ENCODE results near the gene UBA1.
"Not testable (repeated sequence)": the region's sequence is repeated elsewhere in the genome, so short reads cannot be mapped to it uniquely, and the experiment has no call there.

The UBA1 gene

GRCh38 chrX:47247999-47248320 is 54.3 kb downstream of the UBA1 start:
- no peak for ATAC-seq (replicated peaks; ENCODE audit: extremely low read depth, poor library complexity, severe bottlenecking)

DNA sequence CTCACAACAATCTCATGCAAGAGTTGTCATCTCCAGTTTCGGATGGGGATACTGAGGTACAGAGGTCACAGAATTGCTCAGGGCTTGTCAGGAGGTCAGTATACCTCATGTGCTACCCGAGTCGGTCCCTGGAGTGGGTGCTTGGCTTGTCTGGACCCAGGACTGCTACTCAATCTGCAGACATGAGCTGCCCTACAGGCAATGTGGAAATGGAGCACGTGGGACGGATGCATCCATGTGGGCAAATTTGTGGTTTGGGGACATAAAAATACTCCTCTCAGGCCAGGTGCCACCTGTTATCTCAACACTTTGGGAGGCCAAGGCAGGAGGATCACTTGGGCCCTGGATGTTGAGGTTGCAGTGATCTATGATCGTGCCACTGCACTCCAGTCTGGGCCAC is 54.9 kb downstream of the UBA1 start:
- ATAC-seq (replicated peaks; ENCODE audit: extremely low read depth, poor library complexity, severe bottlenecking) (no peak), DNase-seq (ENCODE audit: low spot score in 2 of 2) (no peak)
- Mint-ChIP-seq H3K27me3 (no peaks in the 10 kb centered on the region), H3K36me3 (ENCODE audit: insufficient read depth) (peaks cover 24% of the 10 kb centered on the region), H3K4me3 (no peak overlapping the region), H3K4me1 (no peaks in the 10 kb centered on the region), H3K27ac (ENCODE audit: low read depth) (no peak overlapping the region), H3K9me3 (no peaks in the 10 kb centered on the region)

More at GRCh38 chrX:47247999-47248320, 54.3 kb downstream of the UBA1 start:
- Mint-ChIP-seq H3K9me3 (no peaks in the 10 kb centered on the region), H3K4me1 (no peaks in the 10 kb centered on the region), H3K36me3 (ENCODE audit: insufficient read depth) (peaks cover 24% of the 10 kb centered on the region), H3K4me3 (no peak overlapping the region), H3K27ac (ENCODE audit: low read depth) (no peak overlapping the region), H3K27me3 (no peaks in the 10 kb centered on the region)
- no peak for DNase-seq (ENCODE audit: low spot score in 2 of 2)

DNA sequence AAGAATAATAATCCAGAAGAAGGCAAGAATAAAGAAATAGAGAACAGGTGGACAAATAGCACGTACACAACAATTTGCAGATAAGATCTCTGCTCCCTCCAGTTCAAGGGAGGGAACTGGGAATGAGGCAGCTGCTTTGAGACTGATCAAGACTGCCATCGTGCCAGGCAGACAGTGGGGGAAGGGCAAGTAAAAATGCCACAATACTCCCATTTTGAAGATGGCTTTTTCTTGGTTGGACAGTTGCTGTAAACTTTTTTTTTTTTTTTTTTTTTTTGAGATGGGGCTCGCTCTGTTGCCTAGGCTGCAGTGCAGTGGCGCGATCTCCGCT is 56.4 kb downstream of the UBA1 start:
- Mint-ChIP-seq H3K27ac (ENCODE audit: low read depth) (no peak overlapping the region), H3K9me3 (no peaks in the 10 kb centered on the region)

DNA sequence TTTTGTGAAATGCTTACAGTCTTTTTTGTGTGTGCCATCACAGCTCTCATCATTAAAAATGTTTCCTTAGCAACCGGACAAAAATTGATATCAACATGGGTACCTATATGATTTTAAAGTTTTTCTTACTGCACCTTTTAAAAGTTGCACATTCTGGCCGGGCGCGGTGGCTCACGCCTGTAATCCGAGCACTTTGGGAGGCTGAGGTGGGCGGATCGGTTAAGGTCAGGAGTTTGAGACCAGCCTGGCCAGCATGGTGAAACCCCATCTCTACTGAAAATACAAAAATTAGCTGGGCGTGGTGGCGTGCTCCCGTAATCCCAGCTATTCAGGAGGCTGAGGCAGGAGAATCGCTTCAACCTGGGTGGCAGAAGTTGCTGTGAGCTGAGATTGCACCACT is 64.0 kb downstream of the UBA1 start:
- ATAC-seq (replicated peaks; ENCODE audit: extremely low read depth, poor library complexity, severe bottlenecking); H3K27ac Mint-ChIP-seq (ENCODE audit: low read depth); H3K4me1 Mint-ChIP-seq; H3K4me3 Mint-ChIP-seq; H3K36me3 Mint-ChIP-seq (ENCODE audit: insufficient read depth); H3K27me3 Mint-ChIP-seq; H3K9me3 Mint-ChIP-seq; DNase-seq (ENCODE audit: low spot score in 2 of 2): not testable (repeated sequence)

More for the DNA sequence above, 56.4 kb downstream of the UBA1 start:
- no peak overlapping the region for H3K4me3 Mint-ChIP-seq
- no peaks in the 10 kb centered on the region for H3K4me1 Mint-ChIP-seq
- no peak for ATAC-seq (replicated peaks; ENCODE audit: extremely low read depth, poor library complexity, severe bottlenecking)
- H3K27me3 Mint-ChIP-seq = no peaks in the 10 kb centered on the region
- H3K36me3 Mint-ChIP-seq (ENCODE audit: insufficient read depth) = peaks cover 22% of the 10 kb centered on the region
- no peak for DNase-seq (ENCODE audit: low spot score in 2 of 2)

All from central memory CD8-positive, alpha-beta T cell (primary cell).